ENCODE measurements around the gene TSPAN3.

DNA sequence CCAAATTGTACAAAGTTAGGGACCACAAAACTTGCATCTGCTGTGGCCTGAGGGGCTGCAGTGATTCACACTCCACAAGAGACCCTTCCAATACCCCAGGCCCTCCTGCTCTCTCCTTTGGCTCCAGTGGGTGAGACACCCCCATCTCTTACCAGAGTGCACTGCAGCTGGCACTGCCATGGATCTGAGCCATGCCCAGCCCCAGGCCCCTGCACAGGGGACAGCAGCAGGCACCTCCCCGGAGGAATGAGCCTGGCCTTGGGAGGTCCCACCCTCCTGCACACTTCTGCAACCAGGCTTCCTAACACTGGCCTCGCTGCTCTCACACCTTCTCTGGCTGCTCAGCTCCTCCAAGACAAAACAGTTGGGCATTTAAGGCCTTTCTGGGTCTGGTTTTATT, 16.3 kb upstream of the TSPAN3 start:
- TF ChIP-seq, protein P1, sequence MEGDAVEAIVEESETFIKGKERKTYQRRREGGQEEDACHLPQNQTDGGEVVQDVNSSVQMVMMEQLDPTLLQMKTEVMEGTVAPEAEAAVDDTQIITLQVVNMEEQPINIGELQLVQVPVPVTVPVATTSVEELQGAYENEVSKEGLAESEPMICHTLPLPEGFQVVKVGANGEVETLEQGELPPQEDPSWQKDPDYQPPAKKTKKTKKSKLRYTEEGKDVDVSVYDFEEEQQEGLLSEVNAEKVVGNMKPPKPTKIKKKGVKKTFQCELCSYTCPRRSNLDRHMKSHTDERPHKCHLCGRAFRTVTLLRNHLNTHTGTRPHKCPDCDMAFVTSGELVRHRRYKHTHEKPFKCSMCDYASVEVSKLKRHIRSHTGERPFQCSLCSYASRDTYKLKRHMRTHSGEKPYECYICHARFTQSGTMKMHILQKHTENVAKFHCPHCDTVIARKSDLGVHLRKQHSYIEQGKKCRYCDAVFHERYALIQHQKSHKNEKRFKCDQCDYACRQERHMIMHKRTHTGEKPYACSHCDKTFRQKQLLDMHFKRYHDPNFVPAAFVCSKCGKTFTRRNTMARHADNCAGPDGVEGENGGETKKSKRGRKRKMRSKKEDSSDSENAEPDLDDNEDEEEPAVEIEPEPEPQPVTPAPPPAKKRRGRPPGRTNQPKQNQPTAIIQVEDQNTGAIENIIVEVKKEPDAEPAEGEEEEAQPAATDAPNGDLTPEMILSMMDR (IDR thresholded peaks at IDR 0.05), result no peak
- TF ChIP-seq POLR2A (IDR thresholded peaks at IDR 0.05), result no peak
